Left ventricle myocardium inferior (tissue), 1 donor: ENCODE results near the gene PEX11A. TPM values are rescaled to one million over a fixed set of nuclear protein-coding genes. Genes with fewer than 3 reads are reported as not detected.
"Not testable (repeated sequence)": the region's sequence is repeated elsewhere in the genome, so short reads cannot be mapped to it uniquely, and the experiment has no call there.

Experiments
- DNase-seq: peaks from one replicate; pipeline ENCODE4 v3.0.0-alpha.2; 2020
- H3K27ac ChIP-seq: fragments of 200-600 bp; replicated peaks from 2 replicates; pipeline ENCODE4 v1.8.0; 2021
- H3K27me3 ChIP-seq: fragments of 200-600 bp; 2 replicates; pipeline ENCODE4 v1.8.0; 2021; ENCODE audit warnings: low read depth
- H3K36me3 ChIP-seq: fragments of 200-600 bp; 2 replicates; pipeline ENCODE4 v1.8.0; 2021
- H3K4me1 ChIP-seq: fragments of 200-600 bp; 2 replicates; pipeline ENCODE4 v1.8.0; 2021
- H3K4me3 ChIP-seq: fragments of 200-600 bp; 2 replicates; pipeline ENCODE4 v1.8.0; 2021; ENCODE audit warnings: mild to moderate bottlenecking, moderate library complexity
- H3K9me3 ChIP-seq: fragments of 200-600 bp; replicated peaks from 2 replicates; pipeline ENCODE4 v1.8.0; 2021
- intact Hi-C: fragments of 100-400 bp; cut with micrococcal nuclease; formaldehyde crosslinking; loops from one replicate; pipeline ENCODE4 v1.11.0; 2022
- total RNA-seq: library from RNA; stranded (reverse); fragmentation: NEBNext Ultra II Directional; extraction: Animal tissue kit (Norgen Biotek cat#: 25700); gene quantifications from one replicate; pipeline ENCODE4 v1.2.1, GENCODE V29; 2021
- TF ChIP-seq, protein P1 (sequence below): fragments of 200-600 bp; IDR thresholded peaks from 2 replicates; pipeline ENCODE4 v1.8.0; 2021; ENCODE audit warnings: antibody characterized with exemption, mild to moderate bottlenecking, borderline replicate concordance
- donor health status: DM: no; HTN: yes; CAD: no; lungs with severe emphysema.

PEX11A gene
- total RNA-seq, 1 donor from 2014 or later: 11.4 TPM

DNA sequence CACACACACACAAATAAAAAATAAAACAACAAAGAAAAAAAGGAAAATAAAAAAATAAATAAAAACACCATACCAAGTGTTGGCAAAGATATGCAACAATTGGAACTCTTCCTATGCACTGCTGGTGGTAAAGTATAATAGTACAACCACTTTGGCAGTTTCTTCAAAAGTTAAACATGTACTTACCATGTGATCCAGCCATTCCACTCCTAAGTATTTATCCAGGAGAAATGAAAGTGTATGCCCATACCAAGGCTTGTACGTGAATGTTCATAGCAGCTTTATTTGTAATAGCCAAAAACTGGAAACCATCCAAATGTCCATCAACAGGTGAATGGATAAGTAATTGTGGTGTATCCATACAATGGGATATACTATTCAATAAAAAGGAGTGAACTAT is 17.0 kb upstream of the PEX11A start:
- DNase-seq: no peak
- Histone ChIP-seq H3K36me3 (no peaks in the 10 kb centered on the region), H3K4me1 (no peaks in the 10 kb centered on the region), H3K27ac (no peak overlapping the region), H3K4me3 (no peak overlapping the region), H3K27me3 (no peaks in the 10 kb centered on the region), H3K9me3 (peaks cover 12% of the 10 kb centered on the region)
- TF ChIP-seq, protein P1, sequence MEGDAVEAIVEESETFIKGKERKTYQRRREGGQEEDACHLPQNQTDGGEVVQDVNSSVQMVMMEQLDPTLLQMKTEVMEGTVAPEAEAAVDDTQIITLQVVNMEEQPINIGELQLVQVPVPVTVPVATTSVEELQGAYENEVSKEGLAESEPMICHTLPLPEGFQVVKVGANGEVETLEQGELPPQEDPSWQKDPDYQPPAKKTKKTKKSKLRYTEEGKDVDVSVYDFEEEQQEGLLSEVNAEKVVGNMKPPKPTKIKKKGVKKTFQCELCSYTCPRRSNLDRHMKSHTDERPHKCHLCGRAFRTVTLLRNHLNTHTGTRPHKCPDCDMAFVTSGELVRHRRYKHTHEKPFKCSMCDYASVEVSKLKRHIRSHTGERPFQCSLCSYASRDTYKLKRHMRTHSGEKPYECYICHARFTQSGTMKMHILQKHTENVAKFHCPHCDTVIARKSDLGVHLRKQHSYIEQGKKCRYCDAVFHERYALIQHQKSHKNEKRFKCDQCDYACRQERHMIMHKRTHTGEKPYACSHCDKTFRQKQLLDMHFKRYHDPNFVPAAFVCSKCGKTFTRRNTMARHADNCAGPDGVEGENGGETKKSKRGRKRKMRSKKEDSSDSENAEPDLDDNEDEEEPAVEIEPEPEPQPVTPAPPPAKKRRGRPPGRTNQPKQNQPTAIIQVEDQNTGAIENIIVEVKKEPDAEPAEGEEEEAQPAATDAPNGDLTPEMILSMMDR: no peak
- intact Hi-C loops: no loop called here

DNA sequence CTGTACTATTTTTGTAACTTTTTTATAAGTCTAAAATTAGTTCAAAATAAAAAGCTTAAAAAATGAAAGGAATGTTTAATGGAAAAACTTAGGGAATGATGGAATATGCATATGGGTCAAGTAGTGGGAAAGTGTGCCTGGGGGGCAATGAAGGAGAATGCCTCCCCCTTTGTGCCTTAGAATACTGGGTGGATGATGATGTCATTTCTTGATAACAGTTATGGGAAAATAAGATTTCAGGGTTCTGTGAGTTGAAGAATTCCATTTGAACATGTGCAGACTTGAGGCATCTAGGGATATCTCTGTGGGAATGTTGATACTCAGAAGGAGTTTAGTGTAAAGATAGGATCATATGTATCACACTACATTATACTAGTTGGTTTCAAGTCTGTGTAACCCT is 13.9 kb upstream of the PEX11A start:
- Histone ChIP-seq H3K27me3 (no peaks in the 10 kb centered on the region), H3K4me1 (no peaks in the 10 kb centered on the region), H3K27ac (no peak overlapping the region), H3K9me3 (no peaks in the 10 kb centered on the region), H3K36me3 (no peaks in the 10 kb centered on the region), H3K4me3 (no peak overlapping the region)
- intact Hi-C loops: no loop called here
- DNase-seq: no peak
- TF ChIP-seq, protein P1: no peak

DNA sequence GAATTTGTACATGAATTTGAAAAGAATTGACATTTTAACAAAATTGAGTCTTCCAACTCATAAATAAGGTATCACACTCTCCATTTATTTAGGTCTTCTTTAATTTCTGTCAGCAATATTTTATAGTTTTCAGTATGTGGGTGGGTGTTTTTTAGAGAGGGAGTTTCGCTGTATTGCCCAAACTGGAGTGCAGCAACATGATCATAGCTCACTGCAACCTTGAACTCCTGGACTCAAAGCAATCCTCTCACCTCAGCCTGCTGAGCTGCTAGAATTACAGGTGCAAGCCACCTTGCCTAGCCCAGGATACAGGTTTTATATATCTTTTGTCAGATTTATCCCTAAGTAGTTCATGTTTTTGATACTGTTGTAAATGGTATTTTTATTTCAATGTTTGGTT is 4.6 kb upstream of the PEX11A start:
- Histone ChIP-seq H3K4me1 (peaks cover 10% of the 10 kb centered on the region), H3K4me3 (no peak overlapping the region), H3K36me3 (no peaks in the 10 kb centered on the region), H3K27ac (no peak overlapping the region), H3K9me3 (no peaks in the 10 kb centered on the region), H3K27me3 (peaks cover 4% of the 10 kb centered on the region)
- TF ChIP-seq, protein P1: no peak
- intact Hi-C loops: no loop called here
- DNase-seq: no peak

DNA sequence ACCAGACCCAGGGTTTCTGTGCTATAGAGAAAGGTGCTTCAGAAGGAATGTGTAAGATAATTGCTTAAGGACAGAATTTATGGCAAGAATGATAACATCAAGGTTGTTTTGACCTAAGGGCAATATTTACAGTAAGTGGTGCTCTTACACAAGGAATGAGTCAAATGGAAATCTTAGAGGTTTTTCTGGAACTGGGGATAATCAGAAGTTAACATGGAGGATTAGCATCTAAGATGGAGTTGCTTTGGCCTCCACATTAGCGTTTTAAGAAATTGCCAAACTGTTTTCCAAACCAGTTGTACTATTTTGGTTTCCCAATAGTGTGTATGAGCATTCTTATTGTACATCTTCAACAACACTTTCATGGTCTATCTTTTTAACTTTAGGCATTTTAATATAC is 3.1 kb upstream of the PEX11A start:
- no peak overlapping the region for H3K27ac ChIP-seq
- peaks cover 22% of the 10 kb centered on the region for H3K4me1 ChIP-seq
- H3K4me3 ChIP-seq: no peak overlapping the region
- no peak for DNase-seq
- H3K27me3 ChIP-seq: peaks cover 4% of the 10 kb centered on the region
- H3K36me3 ChIP-seq: no peaks in the 10 kb centered on the region
- TF ChIP-seq, protein P1: no peak
- intact Hi-C loops: no loop called here
- H3K9me3 ChIP-seq: no peaks in the 10 kb centered on the region

DNA sequence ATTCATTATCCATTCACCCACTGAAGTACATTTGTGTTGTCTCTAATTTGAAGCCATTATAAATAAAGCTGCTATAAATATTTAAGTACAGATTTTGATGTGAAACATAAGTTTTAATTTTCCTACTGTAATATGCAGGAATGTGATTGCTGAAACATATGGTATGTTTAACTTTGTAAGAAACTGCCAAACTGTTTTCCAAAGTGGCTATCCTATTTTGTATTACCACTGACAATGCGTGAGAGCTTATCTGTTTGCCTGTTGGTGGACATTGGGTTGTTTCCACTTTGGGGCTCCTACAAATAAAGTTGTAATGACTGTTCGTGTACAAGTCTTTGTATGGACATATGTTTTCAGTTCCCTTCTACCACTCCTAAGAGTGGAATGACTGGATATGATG is 2.5 kb upstream of the PEX11A start:
- no peak overlapping the region for H3K4me3 ChIP-seq
- TF ChIP-seq, protein P1: no peak
- no peaks in the 10 kb centered on the region for H3K9me3 ChIP-seq
- intact Hi-C loops: no loop called here
- H3K36me3 ChIP-seq: no peaks in the 10 kb centered on the region
- DNase-seq: no peak
- H3K27me3 ChIP-seq: no peaks in the 10 kb centered on the region
- H3K4me1 ChIP-seq: peaks cover 22% of the 10 kb centered on the region
- H3K27ac ChIP-seq: no peak overlapping the region

DNA sequence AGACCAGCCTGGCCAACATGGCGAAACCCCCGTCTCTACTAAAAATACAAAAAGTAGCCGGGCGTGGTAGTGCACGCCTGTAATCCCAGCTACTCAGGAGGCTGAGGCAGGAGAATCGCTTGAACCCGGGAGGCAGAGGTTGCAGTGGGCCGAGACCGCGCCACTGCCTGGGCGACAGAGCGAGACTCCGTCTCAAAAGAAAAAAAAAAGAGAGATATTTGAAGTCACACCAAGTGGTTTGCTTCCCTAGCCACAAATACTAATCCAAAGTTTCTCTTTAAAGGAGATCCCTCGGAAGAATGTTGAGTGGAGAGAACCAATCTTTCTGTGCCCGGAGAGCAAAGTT is 651 bp downstream of the PEX11A start:
- H3K27ac ChIP-seq: peak overlapping the region; percentile 48
- peak overlapping the region; percentile 74 for H3K4me3 ChIP-seq
- intact Hi-C loops, H3K36me3 ChIP-seq, H3K9me3 ChIP-seq, H3K27me3 ChIP-seq, DNase-seq: not testable (repeated sequence)
- H3K4me1 ChIP-seq: peaks cover 34% of the 10 kb centered on the region
